Keratinocyte (primary cell): ENCODE measurements around the gene SNCAIP.

Experiments
- EZH2 ChIP-seq: IDR thresholded peaks from one replicate; pipeline ENCODE4 v1.6.1; 2012; ENCODE audit warnings: inconsistent platforms, mild to moderate bottlenecking, low read length, moderate library complexity
- TF ChIP-seq, protein P1 (sequence below), 3 experiments: IDR thresholded peaks in 1 of 3; conservative IDR thresholded peaks in 1 of 3; optimal IDR thresholded peaks in 1 of 3; 2 replicates in 2 of 3; 3 replicates in 1 of 3; pipeline versions ENCODE3 to v1.5.1; 2011; ENCODE audit warnings: low read length in 3 of 3, mild to moderate bottlenecking in 3 of 3, moderate library complexity in 2 of 3, control low read depth in 1 of 3, inconsistent platforms in 1 of 3; ENCODE audit not compliant: insufficient read depth in 2 of 3; ENCODE audit errors: extremely low read depth in 1 of 3

DNA sequence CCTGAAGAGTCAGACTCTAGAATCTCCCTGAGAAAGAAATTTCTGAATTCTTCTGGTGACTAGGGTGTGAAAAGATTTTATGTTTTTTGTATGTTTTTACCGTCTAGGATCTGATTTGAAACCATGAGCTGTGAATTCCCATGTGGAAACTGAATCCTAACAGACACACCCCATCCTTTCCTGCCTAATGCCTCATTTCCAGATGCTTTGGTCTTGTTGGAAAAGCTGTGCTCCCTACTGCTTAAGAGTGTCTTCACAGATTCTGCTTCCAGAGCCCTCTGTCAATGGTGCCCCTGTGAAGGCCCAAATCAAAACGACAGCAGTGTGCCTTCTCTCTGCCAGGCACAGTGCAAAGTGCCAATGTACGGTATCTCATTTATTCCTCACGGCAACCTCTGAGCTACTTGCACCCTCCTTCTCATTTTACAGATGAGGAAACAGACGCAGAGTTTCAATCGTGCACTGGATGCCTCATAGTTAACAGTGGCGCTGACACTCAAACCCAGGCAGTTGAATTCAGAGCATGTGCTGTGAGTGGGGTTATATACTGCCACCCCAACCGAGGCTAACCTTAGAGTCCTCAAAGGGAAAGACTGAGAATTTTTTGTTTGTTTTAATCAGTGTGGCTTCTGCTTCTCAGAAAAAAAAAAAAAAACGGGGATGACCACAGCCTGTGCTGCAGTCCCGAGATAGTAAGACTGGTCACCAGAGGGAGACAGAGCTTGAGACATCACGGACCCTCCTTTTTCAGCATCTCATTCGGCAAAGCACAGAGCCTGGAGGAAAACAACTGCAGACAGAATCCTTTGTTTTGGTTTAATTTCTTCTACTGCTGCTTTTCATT lies 188.4 kb downstream of the SNCAIP start:
- TF ChIP-seq, protein P1, sequence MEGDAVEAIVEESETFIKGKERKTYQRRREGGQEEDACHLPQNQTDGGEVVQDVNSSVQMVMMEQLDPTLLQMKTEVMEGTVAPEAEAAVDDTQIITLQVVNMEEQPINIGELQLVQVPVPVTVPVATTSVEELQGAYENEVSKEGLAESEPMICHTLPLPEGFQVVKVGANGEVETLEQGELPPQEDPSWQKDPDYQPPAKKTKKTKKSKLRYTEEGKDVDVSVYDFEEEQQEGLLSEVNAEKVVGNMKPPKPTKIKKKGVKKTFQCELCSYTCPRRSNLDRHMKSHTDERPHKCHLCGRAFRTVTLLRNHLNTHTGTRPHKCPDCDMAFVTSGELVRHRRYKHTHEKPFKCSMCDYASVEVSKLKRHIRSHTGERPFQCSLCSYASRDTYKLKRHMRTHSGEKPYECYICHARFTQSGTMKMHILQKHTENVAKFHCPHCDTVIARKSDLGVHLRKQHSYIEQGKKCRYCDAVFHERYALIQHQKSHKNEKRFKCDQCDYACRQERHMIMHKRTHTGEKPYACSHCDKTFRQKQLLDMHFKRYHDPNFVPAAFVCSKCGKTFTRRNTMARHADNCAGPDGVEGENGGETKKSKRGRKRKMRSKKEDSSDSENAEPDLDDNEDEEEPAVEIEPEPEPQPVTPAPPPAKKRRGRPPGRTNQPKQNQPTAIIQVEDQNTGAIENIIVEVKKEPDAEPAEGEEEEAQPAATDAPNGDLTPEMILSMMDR (optimal IDR thresholded peaks at IDR 0.05 in 1 of 3, IDR thresholded peaks at IDR 0.05 in 1 of 3, conservative IDR thresholded peaks at IDR 0.05 in 1 of 3; ENCODE audit: extremely low read depth in 1 of 3, insufficient read depth in 2 of 3, low read length in 3 of 3) = peak in 2 of 3 experiments; percentile 20 to 51
- no peak for TF ChIP-seq EZH2
